SH-SY5Y (cell line): ENCODE results near the gene TNFRSF18.

Experiments
- GATA2 ChIP-seq: IDR thresholded peaks from 2 replicates; pipeline ENCODE4 v1.6.1; 2011; ENCODE audit warnings: mild to moderate bottlenecking, low read depth, low read length
- GATA3 ChIP-seq: IDR thresholded peaks from 2 replicates; pipeline ENCODE4 v1.6.1; 2011; ENCODE audit warnings: low read depth, mild to moderate bottlenecking, low read length, moderate library complexity

DNA sequence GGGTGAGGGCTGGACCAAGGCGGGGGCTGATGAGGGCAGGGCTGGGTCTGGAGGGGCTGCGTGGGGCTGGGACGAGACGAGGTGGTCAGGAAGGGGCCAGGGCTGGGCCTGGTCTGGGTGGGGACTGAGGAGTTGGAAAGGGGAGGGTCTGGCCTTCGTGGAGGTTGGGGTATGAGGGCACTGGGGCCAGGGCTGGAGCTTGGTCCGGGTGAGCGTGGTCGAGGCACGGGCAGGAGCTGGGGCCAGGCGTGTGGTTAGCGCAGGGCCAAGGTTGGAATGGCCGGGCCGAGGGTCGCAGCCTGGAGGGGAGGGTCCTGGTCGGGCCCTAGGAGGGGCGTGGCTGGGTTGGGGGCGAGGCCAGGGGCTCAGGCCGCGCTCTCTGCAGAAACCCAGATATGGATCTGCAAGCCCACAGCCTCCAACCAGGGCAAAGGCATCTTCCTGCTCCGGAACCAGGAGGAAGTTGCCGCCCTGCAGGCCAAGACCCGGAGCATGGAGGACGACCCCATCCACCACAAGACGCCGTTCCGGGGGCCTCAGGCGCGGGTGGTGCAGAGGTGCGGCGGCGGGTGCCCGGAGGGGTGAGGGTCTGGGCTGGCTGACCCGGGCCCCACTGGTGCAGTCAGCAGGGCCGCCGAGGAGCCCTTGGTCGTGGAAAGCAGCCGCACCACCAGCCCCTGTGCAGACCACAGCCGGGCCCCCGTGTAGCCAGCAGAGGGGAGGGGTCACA is 23.7 kb downstream of the TNFRSF18 start:
- no peak for TF ChIP-seq GATA2
- TF ChIP-seq GATA3 = no peak
